H1 (cell line): Measurements from ENCODE around the gene ACACB. TPM values are rescaled to one million over a fixed set of nuclear protein-coding genes. Genes with fewer than 3 reads are reported as not detected.

Experiments
- FOSL1 ChIP-seq: IDR thresholded peaks from 2 replicates; pipeline ENCODE4 v1.6.1; 2011; ENCODE audit warnings: mild to moderate bottlenecking, low read depth, low read length, moderate library complexity; ENCODE audit not compliant: insufficient read depth
- polyA plus RNA-seq, 7 experiments: library from polyadenylated mRNA; depleted of rRNA in 3 of 7; stranded (reverse) in 5 of 7; unstranded in 2 of 7; fragments of >200 nt in 5 of 7; fragments of 200-250 nt in 2 of 7; gene quantifications; 1 replicate in 5 of 7; 2 replicates in 1 of 7; 4 replicates in 1 of 7; pipeline versions ENCODE4 v1.2.1 to v1.2.3, GENCODE V29; 2011 to 2013; ENCODE audit warnings: missing spikeins in 2 of 7, mixed read lengths in 2 of 7
- total RNA-seq: library from RNA; stranded (reverse); fragmentation: NEBNext Ultra II Directional; extraction: Animal tissue kit (Norgen Biotek cat#: 25700); gene quantifications from 2 replicates; pipeline ENCODE4 v1.2.1, GENCODE V29; 2021

ACACB gene
- total and polyA plus RNA-seq, 2 of the 8 experiments (the other 6 are each of a cell fraction or from before 2014, with no cell fraction given) = 5.8 to 15.3 TPM

- TF ChIP-seq FOSL1 = no peak
Measured at GRCh38 chr12:109124878-109125648, 8.7 kb downstream of the ACACB start (continued).
